B cell (primary cell): ENCODE data around the gene XRCC1. TPM values are rescaled to one million over a fixed set of nuclear protein-coding genes. Genes with fewer than 3 reads are reported as not detected.

Source experiments
- ATAC-seq: fragments of 200-7000 bp; cut with Tn5 transposase; one replicate; pipeline ENCODE4 v1.10.0; 2021; ENCODE audit warnings: low read depth, mild to moderate bottlenecking, moderate number of reproducible peaks, moderate library complexity
- CTCF ChIA-PET: fragments of 350-600 bp; sonication (Branson Sonifier 250); formaldehyde crosslinking; loops from one replicate; lab custom pipeline; 2021; ENCODE audit warnings: antibody characterized with exemption, inconsistent platforms; lab: Charles Lee
- POLR2A ChIA-PET: fragments of 350-600 bp; sonication (Branson Sonifier 250); formaldehyde crosslinking; loops from one replicate; lab custom pipeline; 2021; ENCODE audit warnings: antibody characterized with exemption; lab: Charles Lee
- DNase-seq: peaks from one replicate; pipeline ENCODE4 v3.0.0; 2013
- H2AFZ ChIP-seq: 2 replicates; pipeline ENCODE4 v1.6.1; 2012; ENCODE audit warnings: mild to moderate bottlenecking, low read depth, low read length; ENCODE audit not compliant: insufficient read depth, poor library complexity, severe bottlenecking
- H3K27ac ChIP-seq, 2 donors: 1 replicate in 1 of 2; 2 replicates in 1 of 2; pipeline ENCODE4 v1.5.1; 2012 to 2013; ENCODE audit warnings: low read length in 2 of 2, mild to moderate bottlenecking in 2 of 2, moderate library complexity in 1 of 2
- H3K27me3 ChIP-seq, 4 experiments: fragments of 200-600 bp in 1 of 4; sonication (generic) in 1 of 4; replicated peaks in 1 of 4; 1 replicate in 2 of 4; 2 replicates in 2 of 4; pipeline versions ENCODE4 v1.6.1 to v1.7.0; 2013 to 2016; ENCODE audit warnings: low read length in 3 of 4, mild to moderate bottlenecking in 2 of 4, mixed read lengths in 1 of 4, moderate library complexity in 1 of 4; ENCODE audit not compliant: insufficient read depth in 4 of 4, control insufficient read depth in 3 of 4; ENCODE audit errors: control extremely low read depth in 1 of 4
- H3K36me3 ChIP-seq, 2 experiments: replicated peaks in 1 of 2; 1 replicate in 1 of 2; 2 replicates in 1 of 2; pipeline versions ENCODE4 v1.6.1 to v1.7.1; 2013; ENCODE audit warnings: low read length in 1 of 2; ENCODE audit not compliant: insufficient read depth in 2 of 2, control insufficient read depth in 1 of 2; ENCODE audit errors: control extremely low read depth in 1 of 2, extremely low read depth in 1 of 2
- H3K4me1 ChIP-seq, 2 donors: fragments of 200-600 bp in 1 of 2; sonication (generic) in 1 of 2; 1 replicate in 1 of 2; 2 replicates in 1 of 2; pipeline versions ENCODE4 v1.5.1 to v1.6.1; 2013 to 2017; ENCODE audit warnings: low read length in 2 of 2; ENCODE audit not compliant: control insufficient read depth in 2 of 2, insufficient read depth in 2 of 2
- H3K4me2 ChIP-seq: replicated peaks from 2 replicates; pipeline ENCODE3; 2012; ENCODE audit warnings: mild to moderate bottlenecking, low read depth, low read length; ENCODE audit not compliant: poor library complexity, severe bottlenecking
- H3K4me3 ChIP-seq, 5 experiments: fragments of 200-600 bp in 1 of 5; sonication (generic) in 1 of 5; 1 replicate in 3 of 5; 2 replicates in 2 of 5; pipeline versions ENCODE4 v1.5.1 to v1.7.0; 2011 to 2016; ENCODE audit warnings: low read length in 4 of 5, mild to moderate bottlenecking in 4 of 5, low read depth in 2 of 5, control low read depth in 1 of 5, moderate library complexity in 1 of 5; ENCODE audit not compliant: insufficient read depth in 1 of 5; ENCODE audit errors: control extremely low read depth in 1 of 5, extremely low read depth in 1 of 5
- H3K79me2 ChIP-seq: fragments of 200-600 bp; sonication (generic); one replicate; pipeline ENCODE4 v1.6.0; 2016; ENCODE audit warnings: low read length; ENCODE audit not compliant: control insufficient read depth, insufficient read depth
- H3K9ac ChIP-seq: fragments of 200-600 bp; sonication (generic); 2 replicates; pipeline ENCODE4 v1.6.1; 2017; ENCODE audit warnings: mild to moderate bottlenecking, low read length, moderate library complexity
- H3K9me3 ChIP-seq, 3 donors: one replicate each; pipeline versions ENCODE4 v1.6.1 to v1.7.1; 2013; ENCODE audit warnings: low read length in 2 of 3; ENCODE audit not compliant: control insufficient read depth in 2 of 3, insufficient read depth in 1 of 3; ENCODE audit errors: control extremely low read depth in 1 of 3
- H4K20me1 ChIP-seq: 2 replicates; pipeline ENCODE4 v1.6.0; 2012; ENCODE audit warnings: mild to moderate bottlenecking, low read length; ENCODE audit not compliant: insufficient read depth, control insufficient read depth, poor library complexity, severe bottlenecking
- H3K27ac Mint-ChIP-seq: one replicate; pipeline ENCODE4 v1.8.0; 2021; ENCODE audit warnings: mixed read lengths
- H3K27me3 Mint-ChIP-seq: one replicate; pipeline ENCODE4 v1.8.0; 2021; ENCODE audit warnings: mixed read lengths
- H3K4me1 Mint-ChIP-seq: one replicate; pipeline ENCODE4 v1.8.0; 2021; ENCODE audit warnings: mixed read lengths
- H3K4me3 Mint-ChIP-seq: one replicate; pipeline ENCODE4 v1.8.0; 2021; ENCODE audit warnings: mixed read lengths
- H3K9me3 Mint-ChIP-seq: one replicate; pipeline ENCODE4 v1.8.0; 2022; ENCODE audit warnings: mixed read lengths; ENCODE audit not compliant: insufficient read depth
- EZH2 ChIP-seq: IDR thresholded peaks from 2 replicates; pipeline ENCODE4 v1.6.1; 2012; ENCODE audit warnings: borderline replicate concordance, low read depth, mild to moderate bottlenecking, moderate library complexity, low read length; ENCODE audit not compliant: insufficient read depth, poor library complexity, severe bottlenecking
- WGBS: methylation state at CpG from one replicate; pipeline ENCODE4 v1.1.5; 2013; ENCODE audit warnings: missing lambda C conversion rate; ENCODE audit not compliant: insufficient coverage; 5-methylcytosine and 5-hydroxymethylcytosine counted together
- intact Hi-C: fragments of 100-400 bp; cut with micrococcal nuclease; formaldehyde crosslinking; loops from one replicate; pipeline ENCODE4 v1.10.0; 2022
- polyA plus RNA-seq: library from polyadenylated mRNA; depleted of rRNA; stranded (reverse); fragments of >200 nt; gene quantifications from 2 replicates; pipeline ENCODE4 v1.2.3, GENCODE V29; 2012
- total RNA-seq, 2 donors: library from RNA; stranded (reverse); fragments of 120-200 nt in 1 of 2; gene quantifications; 1 replicate in 1 of 2; 2 replicates in 1 of 2; pipeline versions ENCODE4 v1.2.3 to v1.2.4, GENCODE V29; 2013 to 2022
- TF ChIP-seq, protein P1 (sequence below): fragments of 200-600 bp; IDR thresholded peaks from one replicate; pipeline ENCODE4 v1.8.0; 2022; ENCODE audit warnings: antibody characterized with exemption, mild to moderate bottlenecking

Gene XRCC1
- total and polyA plus RNA-seq, 2 donors (not counting 1 experiment from before 2014, with no cell fraction given) = 34.6 to 38.2 TPM

DNA sequence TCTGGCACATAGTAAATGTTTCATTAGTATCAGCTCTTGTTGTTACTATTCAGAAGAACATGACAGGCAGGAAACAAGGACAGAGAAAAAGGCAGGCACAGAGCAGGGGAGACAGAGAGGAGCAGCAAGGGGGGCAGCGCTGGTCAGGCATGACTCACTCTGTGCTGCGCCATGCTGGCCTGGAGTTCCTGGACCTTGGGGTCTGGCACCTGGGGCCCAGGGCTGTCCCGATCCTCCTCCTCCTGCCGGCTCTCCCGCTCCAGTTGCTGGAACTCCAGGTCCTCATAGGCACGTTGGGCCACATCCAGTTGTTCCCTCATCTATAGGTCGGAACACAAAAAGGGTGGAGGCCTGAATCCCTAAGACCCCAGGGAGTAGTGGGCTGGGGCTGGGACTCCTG, 78.4 kb downstream of the XRCC1 start:
- Histone ChIP-seq H3K4me3 (no peak overlapping the region), H3K4me1 (no peaks in the 10 kb centered on the region), H3K4me2 (no peak overlapping the region), H3K27me3 (no peaks in the 10 kb centered on the region), H3K36me3 (peaks cover 0 to 20% of the 10 kb centered on the region in 2 experiments), H3K9ac (no peak overlapping the region), H3K27ac (no peak overlapping the region), H2AFZ (no peak overlapping the region), H3K79me2 (no peaks in the 10 kb centered on the region), H3K9me3 (no peaks in the 10 kb centered on the region), H4K20me1 (no peaks in the 10 kb centered on the region)
- DNase-seq (no peak), ATAC-seq (no peak)
- 97% methylated on average over 7 of the region's 7 CpGs for WGBS
- Mint-ChIP-seq H3K27me3 (no peaks in the 10 kb centered on the region), H3K4me3 (no peak overlapping the region), H3K27ac (no peak overlapping the region), H3K9me3 (no peaks in the 10 kb centered on the region), H3K4me1 (peaks cover 3% of the 10 kb centered on the region)
- no peak for TF ChIP-seq EZH2
- TF ChIP-seq, protein P1, sequence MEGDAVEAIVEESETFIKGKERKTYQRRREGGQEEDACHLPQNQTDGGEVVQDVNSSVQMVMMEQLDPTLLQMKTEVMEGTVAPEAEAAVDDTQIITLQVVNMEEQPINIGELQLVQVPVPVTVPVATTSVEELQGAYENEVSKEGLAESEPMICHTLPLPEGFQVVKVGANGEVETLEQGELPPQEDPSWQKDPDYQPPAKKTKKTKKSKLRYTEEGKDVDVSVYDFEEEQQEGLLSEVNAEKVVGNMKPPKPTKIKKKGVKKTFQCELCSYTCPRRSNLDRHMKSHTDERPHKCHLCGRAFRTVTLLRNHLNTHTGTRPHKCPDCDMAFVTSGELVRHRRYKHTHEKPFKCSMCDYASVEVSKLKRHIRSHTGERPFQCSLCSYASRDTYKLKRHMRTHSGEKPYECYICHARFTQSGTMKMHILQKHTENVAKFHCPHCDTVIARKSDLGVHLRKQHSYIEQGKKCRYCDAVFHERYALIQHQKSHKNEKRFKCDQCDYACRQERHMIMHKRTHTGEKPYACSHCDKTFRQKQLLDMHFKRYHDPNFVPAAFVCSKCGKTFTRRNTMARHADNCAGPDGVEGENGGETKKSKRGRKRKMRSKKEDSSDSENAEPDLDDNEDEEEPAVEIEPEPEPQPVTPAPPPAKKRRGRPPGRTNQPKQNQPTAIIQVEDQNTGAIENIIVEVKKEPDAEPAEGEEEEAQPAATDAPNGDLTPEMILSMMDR = no peak
- POLR2A ChIA-PET = no interaction called here
- intact Hi-C loops = no loop called here
- CTCF ChIA-PET = interaction anchor here (1.7 kb wide), 1 partner anchor 50 kb away, joined by 5 read pairs; no protein-coding TSS in a partner anchor

DNA sequence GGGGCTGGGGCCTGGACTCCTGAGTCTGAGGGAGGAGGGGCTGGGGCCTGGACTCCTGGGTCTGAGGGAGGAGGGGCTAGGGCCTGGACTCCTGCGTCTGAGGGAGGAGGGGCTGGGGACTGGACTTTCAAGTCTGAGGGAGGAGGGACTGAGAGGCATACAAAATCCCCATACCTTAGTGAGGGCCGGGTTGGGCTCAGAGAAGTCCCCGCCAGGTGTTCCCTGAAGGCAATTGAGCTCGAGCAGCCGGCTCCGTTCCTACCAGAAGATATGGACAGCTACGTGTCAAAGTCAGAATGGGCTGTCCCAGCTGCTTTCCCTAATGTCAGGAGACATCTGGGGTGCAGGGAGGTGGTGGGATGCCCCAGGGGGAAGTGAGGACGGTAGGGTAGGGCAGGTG, 80.2 kb downstream of the XRCC1 start:
- no peak overlapping the region for H2AFZ ChIP-seq
- no peak for TF ChIP-seq EZH2
- TF ChIP-seq, protein P1 = no peak
- H3K4me1 Mint-ChIP-seq = peaks cover under 1% of the 10 kb centered on the region
- H3K27ac ChIP-seq = no peak overlapping the region
- H3K9ac ChIP-seq = no peak overlapping the region
- 93% methylated on average over 5 of the region's 8 CpGs for WGBS
- DNase-seq (no peak), ATAC-seq (no peak)
- no peaks in the 10 kb centered on the region for H3K27me3 ChIP-seq
- no peak overlapping the region for H3K27ac Mint-ChIP-seq
- no peaks in the 10 kb centered on the region for H3K27me3 Mint-ChIP-seq
- H3K36me3 ChIP-seq = peaks cover 0 to 18% of the 10 kb centered on the region in 2 experiments
- H3K9me3 Mint-ChIP-seq = no peaks in the 10 kb centered on the region
- no peak overlapping the region for H3K4me2 ChIP-seq
- ChIA-PET CTCF (interaction anchor here (0.5 to 2.1 kb wide), 2 partner anchors 23 to 48 kb away, joined by 4 to 6 read pairs; no protein-coding TSS in a partner anchor), POLR2A (no interaction called here)
- H3K9me3 ChIP-seq = no peaks in the 10 kb centered on the region
- no peaks in the 10 kb centered on the region for H4K20me1 ChIP-seq
- H3K4me3 Mint-ChIP-seq = no peak overlapping the region
- no peak overlapping the region for H3K4me3 ChIP-seq
- no peaks in the 10 kb centered on the region for H3K4me1 ChIP-seq
- H3K79me2 ChIP-seq = no peaks in the 10 kb centered on the region
- intact Hi-C loops = no loop called here

Other genes with a start within 250 kb of the XRCC1 start
- not detected in 2 replicates for gene CD177, start 221.8 kb downstream of the XRCC1 start, total RNA-seq
- not detected in 2 replicates for gene CD177, start 221.8 kb downstream of the XRCC1 start, polyA plus RNA-seq
- gene TEX101, start 160.6 kb downstream of the XRCC1 start, total RNA-seq = not detected in 2 replicates
- gene TEX101, start 160.6 kb downstream of the XRCC1 start, polyA plus RNA-seq = not detected in 2 replicates
- gene LYPD3, start 109.9 kb downstream of the XRCC1 start, total RNA-seq = 0.27 TPM in 1 of 2 replicates, not detected in the other
- 2.2 and 3.5 TPM in 2 replicates for gene LYPD3, start 109.9 kb downstream of the XRCC1 start, polyA plus RNA-seq
- gene PHLDB3, start 70.8 kb downstream of the XRCC1 start, total RNA-seq = 30.7 and 31.1 TPM in 2 replicates
- gene PHLDB3, start 70.8 kb downstream of the XRCC1 start, polyA plus RNA-seq = 10.2 and 15.8 TPM in 2 replicates
- 16.0 and 22.3 TPM in 2 replicates for gene ETHE1, start 48.3 kb downstream of the XRCC1 start, total RNA-seq
- 22.1 and 39.4 TPM in 2 replicates for gene ETHE1, start 48.3 kb downstream of the XRCC1 start, polyA plus RNA-seq
- 4.0 and 5.2 TPM in 2 replicates for gene ZNF575, start 42.3 kb downstream of the XRCC1 start, total RNA-seq
- gene ZNF575, start 42.3 kb downstream of the XRCC1 start, polyA plus RNA-seq = 0.87 and 2.3 TPM in 2 replicates
- 0.97 and 2.9 TPM in 2 replicates for gene PINLYP, start 274 bp upstream of the XRCC1 start, total RNA-seq
- gene PINLYP, start 274 bp upstream of the XRCC1 start, polyA plus RNA-seq = 1.9 and 2.0 TPM in 2 replicates
- gene IRGQ, start 20.6 kb upstream of the XRCC1 start, total RNA-seq = 20.3 and 20.5 TPM in 2 replicates
- 22.6 and 89.6 TPM in 2 replicates for gene IRGQ, start 20.6 kb upstream of the XRCC1 start, polyA plus RNA-seq
- gene ZNF576, start 21.1 kb upstream of the XRCC1 start, total RNA-seq = 17.3 and 23.2 TPM in 2 replicates
- 2.9 and 7.9 TPM in 2 replicates for gene ZNF576, start 21.1 kb upstream of the XRCC1 start, polyA plus RNA-seq
- gene SRRM5, start 36.6 kb upstream of the XRCC1 start, total RNA-seq = 0.63 and 0.64 TPM in 2 replicates
- 1.4 and 1.9 TPM in 2 replicates for gene SRRM5, start 36.6 kb upstream of the XRCC1 start, polyA plus RNA-seq
- 19.7 and 24.6 TPM in 2 replicates for gene ZNF428, start 44.1 kb upstream of the XRCC1 start, total RNA-seq
- gene ZNF428, start 44.1 kb upstream of the XRCC1 start, polyA plus RNA-seq = 16.9 and 17.3 TPM in 2 replicates
- 0.42 and 1.1 TPM in 2 replicates for gene CADM4, start 64.3 kb upstream of the XRCC1 start, total RNA-seq
- gene CADM4, start 64.3 kb upstream of the XRCC1 start, polyA plus RNA-seq = 0.10 and 0.21 TPM in 2 replicates
- 0.99 and 1.0 TPM in 2 replicates for gene PLAUR, start 94.6 kb upstream of the XRCC1 start, total RNA-seq
- 6.9 and 8.0 TPM in 2 replicates for gene PLAUR, start 94.6 kb upstream of the XRCC1 start, polyA plus RNA-seq
- gene IRGC, start 140.5 kb upstream of the XRCC1 start, total RNA-seq = not detected in 2 replicates
- not detected in 2 replicates for gene IRGC, start 140.5 kb upstream of the XRCC1 start, polyA plus RNA-seq
- gene SMG9, start 179.4 kb upstream of the XRCC1 start, total RNA-seq = 87.5 and 89.9 TPM in 2 replicates
- gene SMG9, start 179.4 kb upstream of the XRCC1 start, polyA plus RNA-seq = 24.8 and 33.9 TPM in 2 replicates
- 107 and 119 TPM in 2 replicates for gene KCNN4, start 205.4 kb upstream of the XRCC1 start, total RNA-seq
- 112 and 267 TPM in 2 replicates for gene KCNN4, start 205.4 kb upstream of the XRCC1 start, polyA plus RNA-seq
- not detected in 2 replicates for gene LYPD5, start 226.9 kb upstream of the XRCC1 start, total RNA-seq
- gene LYPD5, start 226.9 kb upstream of the XRCC1 start, polyA plus RNA-seq = 0.46 TPM in 1 of 2 replicates, not detected in the other